ENCODE measurements around the gene POLQ. TPM values are rescaled to one million over a fixed set of nuclear protein-coding genes. Genes with fewer than 3 reads are reported as not detected.

The POLQ gene
- total and polyA plus RNA-seq, 10 of the 15 experiments (the other 5 are each of a cell fraction or from before 2014, with no cell fraction given), result 3.3 to 22.4 (median 15.9) TPM

GRCh38 chr3:121436074-121436473, 109.7 kb downstream of the POLQ start:
- RAD21 ChIA-PET (ENCODE audit: unreplicated experiment), result no interaction called here
- H3K4me3 ChIP-seq, result no peak overlapping the region
- POLR2A ChIA-PET, result interaction anchor here (0.5 kb wide), 1 partner anchor 1602 kb away, joined by 7 read pairs; no protein-coding TSS in a partner anchor
- no peak for TF ChIP-seq MTA3 (IDR thresholded peaks at IDR 0.05; ENCODE audit: borderline replicate concordance, low read length)
- ATAC-seq, result no peak
- H3K27me3 ChIP-seq (replicated peaks in 1 of 2; ENCODE audit: control insufficient read depth in 2 of 2, insufficient read depth in 2 of 2, low read length in 1 of 2), result no peaks in the 10 kb centered on the region
- intact Hi-C loops (cut with micrococcal nuclease; ENCODE audit: unreplicated experiment) (no loop called here), in situ Hi-C loops (cut with MboI) (no loop called here)
- no peak overlapping the region for H2AFZ ChIP-seq (ENCODE audit: control insufficient read depth, low read depth, low read length)
- no peaks in the 10 kb centered on the region for H3K9me3 ChIP-seq (replicated peaks; ENCODE audit: control insufficient read depth, insufficient read depth, low read length)
- no peaks in the 10 kb centered on the region for H4K20me1 ChIP-seq (ENCODE audit: control insufficient read depth, insufficient read depth)
- CTCF ChIA-PET, result no interaction called here
- WGBS (ENCODE audit: insufficient coverage, insufficient replicate concordance, low lambda C conversion rate, missing lambda C conversion rate), result 98% methylated on average over 2 of the region's 2 CpGs
- SMC1A ChIA-PET (ENCODE audit: uncharacterized antibody, unreplicated experiment), result interaction anchor here (1.1 kb wide), 1 partner anchor 10 kb away, joined by 4 read pairs; no protein-coding TSS in a partner anchor
- H3K4me2 ChIP-seq (ENCODE audit: control insufficient read depth, insufficient read depth), result no peak overlapping the region
- no peak overlapping the region for H3K27ac ChIP-seq (ENCODE audit: control insufficient read depth, insufficient read depth)
- DNase-seq (ENCODE audit: low read depth, low spot score), result no peak
- BruUV-seq (replicated peaks), result no TSS peak
- no peak overlapping the region for H3K9ac ChIP-seq (ENCODE audit: control insufficient read depth, insufficient read depth, low read length)
- no peaks in the 10 kb centered on the region for H3K79me2 ChIP-seq (ENCODE audit: control insufficient read depth, insufficient read depth, low read length)
- H3K4me1 ChIP-seq (ENCODE audit: control insufficient read depth, insufficient read depth, low read length), result peaks cover 9% of the 10 kb centered on the region
- FAIRE-seq, result no peak
- H3K36me3 ChIP-seq (ENCODE audit: control insufficient read depth in 2 of 2, insufficient read depth in 2 of 2, low read length in 1 of 2), result peaks cover 4 to 9% of the 10 kb centered on the region in 2 experiments

DNA sequence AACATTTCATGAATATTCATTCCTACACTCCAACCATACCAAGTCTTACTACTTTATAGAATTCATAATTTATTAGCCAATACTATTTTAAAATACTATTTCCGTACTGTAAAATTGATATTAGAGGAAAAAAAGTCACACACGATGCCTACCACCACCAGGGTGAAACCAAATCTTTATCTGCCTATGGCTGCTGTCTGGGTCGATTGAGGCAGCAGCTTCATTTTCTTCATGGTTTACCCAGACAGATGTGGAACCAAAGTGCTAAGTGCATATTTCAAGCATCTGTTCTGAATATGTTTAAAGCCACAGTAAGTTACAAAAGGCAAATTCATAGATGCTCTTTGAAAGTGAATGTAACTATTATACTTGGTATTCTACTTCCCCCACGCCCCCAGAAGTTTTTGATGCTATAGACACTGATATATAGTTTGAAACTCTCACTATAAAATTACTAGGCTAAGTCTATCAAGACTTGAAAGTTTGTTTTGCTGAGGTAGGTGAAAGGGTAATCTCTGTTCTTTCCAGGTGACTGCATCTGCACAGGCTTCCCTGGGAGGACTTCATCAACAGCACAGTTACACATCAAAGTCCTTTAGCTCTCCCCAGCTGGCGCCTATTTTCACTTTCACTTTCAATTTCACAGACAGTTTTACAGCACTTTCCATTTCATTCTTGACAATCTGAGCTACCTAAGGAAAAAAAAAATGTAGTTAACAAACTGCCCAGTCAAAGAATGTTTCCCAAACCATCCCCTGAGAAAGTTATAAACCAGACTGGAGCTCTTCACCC, 113.9 kb downstream of the POLQ start:
- FAIRE-seq, result peak; percentile 99
- H3K27me3 ChIP-seq (replicated peaks in 1 of 2; ENCODE audit: control insufficient read depth in 2 of 2, insufficient read depth in 2 of 2, low read length in 1 of 2), result no peaks in the 10 kb centered on the region
- no peak overlapping the region for H3K4me3 ChIP-seq
- H3K27ac ChIP-seq (ENCODE audit: control insufficient read depth, insufficient read depth), result no peak overlapping the region
- ATAC-seq, result peak; percentile 95
- H3K9me3 ChIP-seq (replicated peaks; ENCODE audit: control insufficient read depth, insufficient read depth, low read length), result no peaks in the 10 kb centered on the region
- in situ Hi-C loops (cut with MboI), result no loop called here
- H3K36me3 ChIP-seq (ENCODE audit: control insufficient read depth in 2 of 2, insufficient read depth in 2 of 2, low read length in 1 of 2), result peaks cover 7 to 18% of the 10 kb centered on the region in 2 experiments; a peak in 3 of 4 replicates
- 47% methylated on average over 5 of the region's 5 CpGs for WGBS (ENCODE audit: insufficient coverage, insufficient replicate concordance, low lambda C conversion rate, missing lambda C conversion rate)
- peak; percentile 62 for DNase-seq (ENCODE audit: low read depth, low spot score)
- RAD21 ChIA-PET (ENCODE audit: unreplicated experiment), result interaction anchor here (0.8 to 1.9 kb wide), 2 partner anchors 11 to 36 kb away, joined by 3 to 7 read pairs; no protein-coding TSS in a partner anchor
- no peaks in the 10 kb centered on the region for H3K79me2 ChIP-seq (ENCODE audit: control insufficient read depth, insufficient read depth, low read length)
- intact Hi-C loops (cut with micrococcal nuclease; ENCODE audit: unreplicated experiment), result no loop called here
- H3K4me2 ChIP-seq (ENCODE audit: control insufficient read depth, insufficient read depth), result 0 out of 2 replicates have a peak overlapping the region, but pooled peaks have one; percentile 2
- no peak overlapping the region for H2AFZ ChIP-seq (ENCODE audit: control insufficient read depth, low read depth, low read length)
- POLR2A ChIA-PET, result interaction anchor here (0.5 to 1.1 kb wide), 2 partner anchors 29 to 670 kb away, joined by 3 to 4 read pairs; no protein-coding TSS in a partner anchor
- CTCF ChIA-PET, result interaction anchor here (0.9 to 1.0 kb wide), 2 partner anchors 29 to 44 kb away, joined by 3 to 4 read pairs; no protein-coding TSS in a partner anchor
- BruUV-seq (replicated peaks), result no TSS peak
- SMC1A ChIA-PET (ENCODE audit: uncharacterized antibody, unreplicated experiment), result interaction anchor here (0.6 to 1.1 kb wide), 4 partner anchors 18 to 269 kb away, joined by 3 read pairs; no protein-coding TSS in a partner anchor
- no peaks in the 10 kb centered on the region for H4K20me1 ChIP-seq (ENCODE audit: control insufficient read depth, insufficient read depth)
- H3K4me1 ChIP-seq (ENCODE audit: control insufficient read depth, insufficient read depth, low read length), result peaks cover 9% of the 10 kb centered on the region
- no peak overlapping the region for H3K9ac ChIP-seq (ENCODE audit: control insufficient read depth, insufficient read depth, low read length)
- TF ChIP-seq JUNB (IDR thresholded peaks at IDR 0.05) (peak; percentile 22; the same call in 1 of the 2 replicates), SKIL (IDR thresholded peaks at IDR 0.05; ENCODE audit: low read depth, poor library complexity, severe bottlenecking) (peak; percentile 23), NFIC (IDR thresholded peaks at IDR 0.05; ENCODE audit: low read depth, low read length) (peak; percentile 53; the same call in 1 of the 2 replicates), CREM (IDR thresholded peaks at IDR 0.05; ENCODE audit: low read depth) (0 out of 2 replicates have a peak, but pooled peaks have one; percentile 25), TCF3 (IDR thresholded peaks at IDR 0.05; ENCODE audit: borderline replicate concordance, insufficient read depth, low read depth, low read length) (peak; percentile 67; the same call in 1 of the 2 replicates), TCF12 (IDR thresholded peaks at IDR 0.05; ENCODE audit: low read depth, low read length) (peak; percentile 77)
- TF ChIP-seq, protein P1, sequence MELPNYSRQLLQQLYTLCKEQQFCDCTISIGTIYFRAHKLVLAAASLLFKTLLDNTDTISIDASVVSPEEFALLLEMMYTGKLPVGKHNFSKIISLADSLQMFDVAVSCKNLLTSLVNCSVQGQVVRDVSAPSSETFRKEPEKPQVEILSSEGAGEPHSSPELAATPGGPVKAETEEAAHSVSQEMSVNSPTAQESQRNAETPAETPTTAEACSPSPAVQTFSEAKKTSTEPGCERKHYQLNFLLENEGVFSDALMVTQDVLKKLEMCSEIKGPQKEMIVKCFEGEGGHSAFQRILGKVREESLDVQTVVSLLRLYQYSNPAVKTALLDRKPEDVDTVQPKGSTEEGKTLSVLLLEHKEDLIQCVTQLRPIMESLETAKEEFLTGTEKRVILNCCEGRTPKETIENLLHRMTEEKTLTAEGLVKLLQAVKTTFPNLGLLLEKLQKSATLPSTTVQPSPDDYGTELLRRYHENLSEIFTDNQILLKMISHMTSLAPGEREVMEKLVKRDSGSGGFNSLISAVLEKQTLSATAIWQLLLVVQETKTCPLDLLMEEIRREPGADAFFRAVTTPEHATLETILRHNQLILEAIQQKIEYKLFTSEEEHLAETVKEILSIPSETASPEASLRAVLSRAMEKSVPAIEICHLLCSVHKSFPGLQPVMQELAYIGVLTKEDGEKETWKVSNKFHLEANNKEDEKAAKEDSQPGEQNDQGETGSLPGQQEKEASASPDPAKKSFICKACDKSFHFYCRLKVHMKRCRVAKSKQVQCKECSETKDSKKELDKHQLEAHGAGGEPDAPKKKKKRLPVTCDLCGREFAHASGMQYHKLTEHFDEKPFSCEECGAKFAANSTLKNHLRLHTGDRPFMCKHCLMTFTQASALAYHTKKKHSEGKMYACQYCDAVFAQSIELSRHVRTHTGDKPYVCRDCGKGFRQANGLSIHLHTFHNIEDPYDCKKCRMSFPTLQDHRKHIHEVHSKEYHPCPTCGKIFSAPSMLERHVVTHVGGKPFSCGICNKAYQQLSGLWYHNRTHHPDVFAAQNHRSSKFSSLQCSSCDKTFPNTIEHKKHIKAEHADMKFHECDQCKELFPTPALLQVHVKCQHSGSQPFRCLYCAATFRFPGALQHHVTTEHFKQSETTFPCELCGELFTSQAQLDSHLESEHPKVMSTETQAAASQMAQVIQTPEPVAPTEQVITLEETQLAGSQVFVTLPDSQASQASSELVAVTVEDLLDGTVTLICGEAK (IDR thresholded peaks at IDR 0.05; ENCODE audit: borderline replicate concordance), result 0 out of 2 replicates have a peak, but pooled peaks have one; percentile 18

Data from GM12878 (cell line).